ENCODE data around the gene IQSEC3. TPM values are rescaled to one million over a fixed set of nuclear protein-coding genes. Genes with fewer than 3 reads are reported as not detected.

IQSEC3 gene
- total and polyA plus RNA-seq, 11 donors = 0.29 to 3.2 (median 1.5) TPM

GRCh38 chr12:174596-174995 lies 108.0 kb downstream of the IQSEC3 start:
- ATAC-seq = no peak
- Histone ChIP-seq H3K9me3 (no peaks in the 10 kb centered on the region), H3K27ac (peak overlapping the region in 6 of 12 donors; percentile 41 to 85 (median 81)), H3K27me3 (no peaks in the 10 kb centered on the region), H3K4me1 (peaks cover 22 to 84% (median 75%) of the 10 kb centered on the region in 12 donors), H3K4me3 (no peak overlapping the region), H3K36me3 (no peaks in the 10 kb centered on the region)
- WGBS, 4 donors = 47 to 64% (median 61%) methylated on average over 12 to 23 of the region's 23 CpGs
- intact Hi-C loops (cut with DNase I) = no loop called here
- peak in 2 of 5 donors; percentile 28 to 62 for DNase-seq
- TF ChIP-seq POLR2A (IDR thresholded peaks at IDR 0.05) = no peak

- ATAC-seq (peak; percentile 28 to 53 (median 36)), DNase-seq (peak; percentile 67 to 80 (median 76))
- no peaks in the 10 kb centered on the region for H3K27me3 ChIP-seq
- 14 to 31% (median 20%) methylated on average over 10 of the region's 10 CpGs for WGBS, 4 donors
- H3K4me1 ChIP-seq = peaks cover 22 to 87% (median 79%) of the 10 kb centered on the region in 12 donors
- TF ChIP-seq CTCF (IDR thresholded peaks at IDR 0.05) (no peak), POLR2A (IDR thresholded peaks at IDR 0.05) (no peak)
- H3K4me3 ChIP-seq = no peak overlapping the region
- H3K27ac ChIP-seq = peak overlapping the region in 9 of 12 donors; percentile 30 to 85 (median 79)
- no peaks in the 10 kb centered on the region for H3K36me3 ChIP-seq
- H3K9me3 ChIP-seq = no peaks in the 10 kb centered on the region
- intact Hi-C loops (cut with DNase I) = no loop called here
Observed at GRCh38 chr12:175250-175649, 108.7 kb downstream of the IQSEC3 start.

- TF ChIP-seq POLR2A (IDR thresholded peaks at IDR 0.05) (no peak), CTCF (IDR thresholded peaks at IDR 0.05) (no peak)
- H3K4me1 ChIP-seq = peaks cover 22 to 91% (median 82%) of the 10 kb centered on the region in 12 donors
- ATAC-seq (no peak), DNase-seq (peak in 3 of 5 donors; percentile 15 to 38 (median 25))
- intact Hi-C loops (cut with DNase I) = no loop called here
- H3K9me3 ChIP-seq = no peaks in the 10 kb centered on the region
- 73 to 81% (median 77%) methylated on average over 14 to 16 of the region's 16 CpGs for WGBS, 4 donors
- H3K27ac ChIP-seq = peak overlapping the region; percentile 10 to 85 (median 77)
- no peaks in the 10 kb centered on the region for H3K36me3 ChIP-seq
- no peaks in the 10 kb centered on the region for H3K27me3 ChIP-seq
- H3K4me3 ChIP-seq = no peak overlapping the region
Observed at GRCh38 chr12:175759-176158, 109.2 kb downstream of the IQSEC3 start.

- H3K36me3 ChIP-seq = no peaks in the 10 kb centered on the region
- ATAC-seq (peak; percentile 30 to 71 (median 63)), DNase-seq (peak; percentile 50 to 68 (median 65))
- TF ChIP-seq CTCF (IDR thresholded peaks at IDR 0.05) (no peak), POLR2A (IDR thresholded peaks at IDR 0.05) (no peak)
- H3K4me1 ChIP-seq = peaks cover 22 to 98% (median 87%) of the 10 kb centered on the region in 12 donors
- no peaks in the 10 kb centered on the region for H3K9me3 ChIP-seq
- intact Hi-C loops (cut with DNase I) = no loop called here
- peak overlapping the region; percentile 10 to 85 (median 77) for H3K27ac ChIP-seq
- peak overlapping the region in 1 of 12 donors; percentile 4 for H3K4me3 ChIP-seq
- 27 to 34% (median 31%) methylated on average over 14 to 16 of the region's 16 CpGs for WGBS, 4 donors
- H3K27me3 ChIP-seq = no peaks in the 10 kb centered on the region
Observed at GRCh38 chr12:176321-177181, 110.0 kb downstream of the IQSEC3 start.

All from heart left ventricle (tissue), 16 donors.